Astrocyte (in vitro differentiated cells and primary cell): ENCODE data around the gene SLC16A6.

ENCODE experiments used
- EZH2 ChIP-seq: IDR thresholded peaks from 2 replicates; pipeline ENCODE4 v1.6.1; 2012; ENCODE audit warnings: mild to moderate bottlenecking, low read length, inconsistent platforms; ENCODE audit not compliant: insufficient read depth
- TF ChIP-seq, protein P1 (sequence below): IDR thresholded peaks from 2 replicates; pipeline ENCODE4 v1.5.1; 2011; ENCODE audit warnings: low read depth, mild to moderate bottlenecking, inconsistent platforms, low read length, moderate library complexity; ENCODE audit not compliant: insufficient read depth

DNA sequence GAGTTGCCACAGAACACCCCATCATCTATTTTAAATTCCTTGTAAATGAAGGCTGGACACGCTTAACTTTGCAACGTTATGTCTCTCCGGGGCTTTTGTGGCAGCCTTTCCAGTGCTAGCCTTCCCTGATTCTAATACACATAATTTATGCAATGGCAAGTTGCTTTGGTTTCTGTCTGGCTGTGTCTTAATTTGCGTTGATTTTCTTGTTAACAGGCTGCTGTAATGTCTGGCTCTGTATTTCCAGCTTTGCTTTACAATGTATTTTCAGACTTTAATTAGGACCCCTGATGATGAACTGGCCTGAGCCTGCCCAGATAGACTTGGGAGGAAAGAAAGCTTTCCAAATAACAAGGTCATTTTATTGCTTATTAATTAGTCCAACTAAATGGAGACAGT is 30.6 kb upstream of the SLC16A6 start:
- TF ChIP-seq, protein P1, sequence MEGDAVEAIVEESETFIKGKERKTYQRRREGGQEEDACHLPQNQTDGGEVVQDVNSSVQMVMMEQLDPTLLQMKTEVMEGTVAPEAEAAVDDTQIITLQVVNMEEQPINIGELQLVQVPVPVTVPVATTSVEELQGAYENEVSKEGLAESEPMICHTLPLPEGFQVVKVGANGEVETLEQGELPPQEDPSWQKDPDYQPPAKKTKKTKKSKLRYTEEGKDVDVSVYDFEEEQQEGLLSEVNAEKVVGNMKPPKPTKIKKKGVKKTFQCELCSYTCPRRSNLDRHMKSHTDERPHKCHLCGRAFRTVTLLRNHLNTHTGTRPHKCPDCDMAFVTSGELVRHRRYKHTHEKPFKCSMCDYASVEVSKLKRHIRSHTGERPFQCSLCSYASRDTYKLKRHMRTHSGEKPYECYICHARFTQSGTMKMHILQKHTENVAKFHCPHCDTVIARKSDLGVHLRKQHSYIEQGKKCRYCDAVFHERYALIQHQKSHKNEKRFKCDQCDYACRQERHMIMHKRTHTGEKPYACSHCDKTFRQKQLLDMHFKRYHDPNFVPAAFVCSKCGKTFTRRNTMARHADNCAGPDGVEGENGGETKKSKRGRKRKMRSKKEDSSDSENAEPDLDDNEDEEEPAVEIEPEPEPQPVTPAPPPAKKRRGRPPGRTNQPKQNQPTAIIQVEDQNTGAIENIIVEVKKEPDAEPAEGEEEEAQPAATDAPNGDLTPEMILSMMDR: no peak
- no peak for TF ChIP-seq EZH2
